Coronary artery (tissue), 2 donors: ENCODE measurements around the gene INAFM2.

ENCODE experiments used
- DNase-seq: peaks from one replicate; pipeline ENCODE4 v3.0.0-alpha.2; 2017; ENCODE audit warnings: low spot score
- H3K27ac ChIP-seq, 2 donors: fragments of 200-600 bp; sonication (generic); one replicate each; pipeline ENCODE4 v1.5.1; 2016 to 2019
- H3K4me3 ChIP-seq: fragments of 200-600 bp; sonication (generic); 2 replicates; pipeline ENCODE4 v1.5.1; 2016; ENCODE audit warnings: mild to moderate bottlenecking, moderate library complexity
- TF ChIP-seq, protein P1 (sequence below): fragments of 200-600 bp; sonication (generic); IDR thresholded peaks from one replicate; pipeline ENCODE4 v1.5.1; 2019; ENCODE audit warnings: antibody characterized with exemption

The INAFM2 gene

DNA sequence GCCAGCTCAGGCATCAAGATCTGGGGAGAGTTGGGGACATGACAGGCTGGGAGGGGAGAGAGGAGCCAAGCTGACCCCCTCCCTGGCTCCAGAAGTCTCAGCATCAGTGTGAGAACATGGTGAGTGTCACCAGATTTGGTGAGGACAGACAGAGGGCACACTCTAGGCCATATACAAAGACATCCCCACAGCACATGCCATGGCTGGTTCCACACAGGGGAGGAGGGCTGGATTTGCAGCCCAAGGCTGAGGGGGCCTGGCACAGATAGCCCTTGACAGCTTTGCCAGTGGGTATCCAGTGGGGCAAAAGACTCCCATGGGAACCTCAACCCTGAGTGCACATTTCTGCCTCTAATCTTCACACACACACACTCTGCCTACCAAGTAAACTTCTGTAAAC lies 30.5 kb upstream of the INAFM2 start:
- TF ChIP-seq, protein P1, sequence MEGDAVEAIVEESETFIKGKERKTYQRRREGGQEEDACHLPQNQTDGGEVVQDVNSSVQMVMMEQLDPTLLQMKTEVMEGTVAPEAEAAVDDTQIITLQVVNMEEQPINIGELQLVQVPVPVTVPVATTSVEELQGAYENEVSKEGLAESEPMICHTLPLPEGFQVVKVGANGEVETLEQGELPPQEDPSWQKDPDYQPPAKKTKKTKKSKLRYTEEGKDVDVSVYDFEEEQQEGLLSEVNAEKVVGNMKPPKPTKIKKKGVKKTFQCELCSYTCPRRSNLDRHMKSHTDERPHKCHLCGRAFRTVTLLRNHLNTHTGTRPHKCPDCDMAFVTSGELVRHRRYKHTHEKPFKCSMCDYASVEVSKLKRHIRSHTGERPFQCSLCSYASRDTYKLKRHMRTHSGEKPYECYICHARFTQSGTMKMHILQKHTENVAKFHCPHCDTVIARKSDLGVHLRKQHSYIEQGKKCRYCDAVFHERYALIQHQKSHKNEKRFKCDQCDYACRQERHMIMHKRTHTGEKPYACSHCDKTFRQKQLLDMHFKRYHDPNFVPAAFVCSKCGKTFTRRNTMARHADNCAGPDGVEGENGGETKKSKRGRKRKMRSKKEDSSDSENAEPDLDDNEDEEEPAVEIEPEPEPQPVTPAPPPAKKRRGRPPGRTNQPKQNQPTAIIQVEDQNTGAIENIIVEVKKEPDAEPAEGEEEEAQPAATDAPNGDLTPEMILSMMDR: no peak
- Histone ChIP-seq H3K4me3 (no peak overlapping the region), H3K27ac (no peak overlapping the region)
- DNase-seq: no peak

DNA sequence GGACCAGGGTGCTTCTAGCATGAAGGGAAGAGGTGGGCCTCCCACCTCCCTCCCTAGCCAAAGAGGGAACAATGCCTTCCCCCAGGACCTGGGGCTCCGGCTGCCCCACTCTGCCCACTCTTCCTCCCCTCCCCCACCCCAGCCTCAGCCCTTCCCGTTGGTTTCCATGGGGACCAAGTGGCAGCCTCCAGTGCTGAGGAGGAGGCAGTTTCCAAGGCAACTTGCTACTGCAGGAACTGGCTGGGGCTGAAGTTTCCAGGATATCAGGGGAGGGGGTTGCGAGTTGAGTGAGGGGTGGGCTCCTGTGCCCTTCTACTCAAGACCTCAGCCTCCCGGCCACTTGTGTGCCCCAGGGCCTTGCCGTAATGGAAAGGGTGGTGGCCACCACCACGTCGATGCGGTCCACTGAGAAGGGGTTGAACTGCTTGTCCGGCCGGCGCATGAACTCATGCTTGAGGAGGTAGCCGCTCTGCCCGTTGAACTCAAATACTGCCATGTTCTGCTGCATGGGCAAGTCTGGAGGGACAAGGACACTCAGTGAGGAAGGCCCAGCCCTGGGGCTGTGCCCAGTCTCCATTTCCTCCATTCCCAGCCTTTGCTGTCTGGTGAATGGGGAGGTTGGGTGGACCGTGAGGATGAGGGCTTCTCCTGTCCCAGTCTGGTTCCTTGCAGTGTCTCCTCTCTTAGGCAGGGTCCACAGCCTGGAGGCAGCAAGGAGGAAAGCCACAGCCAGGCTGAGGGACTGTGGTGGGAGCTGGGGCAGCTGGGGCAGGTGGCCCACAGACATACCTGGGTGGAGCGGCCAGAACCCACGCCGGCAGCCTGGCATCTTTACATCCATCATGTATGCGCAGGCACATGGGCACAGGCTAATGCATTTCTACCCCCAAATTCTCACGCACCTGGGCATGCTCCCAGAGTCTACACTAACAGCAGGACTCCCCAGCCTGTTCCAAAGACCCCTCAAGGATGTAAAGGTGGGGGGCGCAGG lies 29.3 kb upstream of the INAFM2 start:
- Histone ChIP-seq H3K4me3 (no peak overlapping the region), H3K27ac (no peak overlapping the region)
- TF ChIP-seq, protein P1: no peak
- DNase-seq: no peak

DNA sequence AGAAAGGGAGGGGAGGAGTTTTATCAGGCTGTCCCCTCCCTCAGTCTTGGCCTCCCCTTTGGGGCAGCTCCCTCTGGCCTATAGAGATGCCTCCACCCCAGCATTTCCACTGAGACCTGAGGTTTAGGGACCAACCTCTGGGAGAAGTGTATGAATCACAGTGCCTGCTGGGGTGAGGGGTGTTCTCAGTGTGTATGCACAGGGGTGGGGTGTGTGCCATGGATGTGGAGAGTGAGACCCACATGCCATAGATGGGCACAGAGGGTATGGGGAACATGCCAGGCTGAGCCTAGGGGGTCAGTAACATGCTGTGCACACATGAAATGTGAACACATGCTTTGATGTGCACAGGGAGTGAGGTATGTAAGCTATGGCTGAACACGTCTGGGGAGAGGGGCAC lies 28.2 kb upstream of the INAFM2 start:
- TF ChIP-seq, protein P1: no peak
- no peak for DNase-seq
- Histone ChIP-seq H3K4me3 (no peak overlapping the region), H3K27ac (no peak overlapping the region)

DNA sequence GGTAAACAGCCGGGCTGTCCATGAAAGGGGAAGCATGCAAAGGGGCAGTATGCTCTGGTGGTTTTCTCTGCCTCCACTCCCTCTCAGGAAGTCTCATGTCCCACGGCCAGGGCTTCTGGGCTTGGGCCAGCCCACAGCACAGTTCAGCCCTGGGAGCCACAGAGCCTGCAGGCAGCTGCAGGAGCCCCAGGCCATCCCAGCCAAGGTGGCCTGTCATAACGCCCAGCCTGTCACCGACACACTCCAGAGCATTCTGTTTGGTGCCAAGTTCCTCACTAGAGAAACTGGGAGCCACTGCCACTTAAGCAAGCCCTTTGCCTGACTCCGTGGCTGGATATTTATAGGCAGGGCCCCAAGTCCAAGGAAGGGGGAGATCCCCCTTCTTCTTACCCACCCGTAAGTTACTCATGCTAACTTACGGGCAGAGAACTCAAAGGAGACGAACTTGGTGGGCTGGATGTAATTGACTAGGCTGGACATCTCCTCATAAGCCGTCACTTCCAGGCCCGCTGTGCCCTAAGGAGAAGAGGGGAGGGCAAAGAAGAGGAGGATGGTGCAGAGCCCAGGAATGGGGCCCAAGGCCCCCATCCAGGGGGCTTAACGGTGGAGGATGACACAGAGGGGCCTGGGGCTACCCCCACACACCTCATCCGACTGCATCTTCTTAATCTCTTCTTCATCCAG lies 27.5 kb upstream of the INAFM2 start:
- Histone ChIP-seq H3K27ac (no peak overlapping the region), H3K4me3 (no peak overlapping the region)
- no peak for DNase-seq
- TF ChIP-seq, protein P1: no peak

DNA sequence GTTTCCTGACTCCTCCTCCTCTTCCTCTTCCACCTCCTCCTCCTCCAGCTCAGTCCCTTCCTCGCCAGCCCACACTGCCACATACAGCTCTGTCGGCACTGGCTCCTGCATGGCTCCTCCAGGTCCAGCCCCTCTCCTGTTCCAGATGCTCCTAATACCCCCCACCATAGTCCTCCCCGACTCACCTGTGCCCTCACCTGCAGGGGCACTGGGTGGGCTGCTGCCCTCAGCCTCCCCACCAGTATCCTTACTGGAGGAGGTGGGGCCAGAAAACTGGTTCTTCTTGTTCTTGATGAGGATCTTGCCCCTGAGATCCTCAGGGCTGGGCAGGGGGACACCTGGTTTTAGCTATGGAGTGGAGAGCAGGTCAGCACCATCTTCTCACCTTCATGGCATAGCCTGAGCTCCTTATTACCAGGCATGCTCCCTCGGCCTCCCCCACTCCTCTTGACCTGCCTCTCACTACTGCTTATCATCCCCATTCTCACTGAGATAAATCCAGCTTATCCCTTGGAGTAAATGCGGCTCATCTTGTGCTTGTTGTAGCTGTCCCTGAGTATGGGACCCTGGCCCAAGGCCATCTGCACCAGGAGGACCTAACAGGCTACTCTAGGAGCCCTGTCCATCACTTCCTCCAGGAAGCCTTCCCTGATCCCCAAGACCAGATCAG lies 26.8 kb upstream of the INAFM2 start:
- H3K4me3 ChIP-seq: no peak overlapping the region
- DNase-seq: no peak
- TF ChIP-seq, protein P1: no peak
- H3K27ac ChIP-seq: no peak overlapping the region

DNA sequence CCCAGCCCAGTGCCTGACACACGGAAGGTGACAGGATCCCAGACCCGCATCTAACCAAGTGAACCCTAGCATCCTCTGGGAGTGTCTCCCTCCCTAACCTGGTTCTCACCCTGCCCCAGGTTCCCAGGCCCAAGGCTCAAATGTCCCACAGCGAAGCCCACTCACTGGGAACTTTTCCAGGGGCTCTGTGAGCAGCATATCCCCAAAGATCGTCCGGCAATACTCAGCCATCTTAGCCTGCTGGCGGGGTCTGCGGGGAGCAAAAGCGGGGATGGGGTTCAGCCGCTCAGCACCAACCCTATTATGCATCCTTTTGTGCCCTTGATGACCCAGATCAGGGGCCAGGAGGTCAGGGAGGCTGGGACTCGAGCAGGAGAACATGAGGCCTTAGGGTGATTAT lies 26.1 kb upstream of the INAFM2 start:
- TF ChIP-seq, protein P1: no peak
- DNase-seq: no peak
- H3K27ac ChIP-seq: no peak overlapping the region
- no peak overlapping the region for H3K4me3 ChIP-seq
